Transverse colon (tissue), 4 donors: ENCODE data around the gene SLC4A2. TPM values are rescaled to one million over a fixed set of nuclear protein-coding genes. Genes with fewer than 3 reads are reported as not detected.

Source experiments
- DNase-seq: peaks from one replicate; pipeline ENCODE4 v3.0.0-alpha.2; 2019
- H3K27ac ChIP-seq, 4 donors: fragments of 200-600 bp; sonication (generic); 2 replicates each; pipeline ENCODE4 v1.5.1; 2016 to 2018; ENCODE audit warnings: inconsistent platforms in 4 of 4
- H3K27me3 ChIP-seq: fragments of 200-600 bp; sonication (generic); 2 replicates; pipeline ENCODE4 v1.5.1; 2017; ENCODE audit warnings: inconsistent platforms
- H3K36me3 ChIP-seq, 4 donors: fragments of 200-600 bp; sonication (generic); 2 replicates each; pipeline ENCODE4 v1.5.1; 2017 to 2019; ENCODE audit warnings: inconsistent platforms in 4 of 4
- H3K4me1 ChIP-seq, 4 donors: fragments of 200-600 bp; sonication (generic); 2 replicates each; pipeline ENCODE4 v1.5.1; 2017 to 2020; ENCODE audit warnings: inconsistent platforms in 4 of 4
- H3K4me3 ChIP-seq, 4 donors: fragments of 200-600 bp; sonication (generic); 1 replicate in 1 of 4; 2 replicates in 3 of 4; pipeline versions ENCODE4 v1.5.1 to v1.6.1; 2017 to 2019; ENCODE audit warnings: inconsistent platforms in 4 of 4
- H3K9me3 ChIP-seq, 2 donors: fragments of 200-600 bp; sonication (generic); 2 replicates each; pipeline ENCODE4 v1.5.1; 2017 to 2019; ENCODE audit warnings: inconsistent platforms in 2 of 2
- EP300 ChIP-seq: sonication (generic); formaldehyde crosslinking; IDR thresholded peaks from one replicate; pipeline ENCODE4 v1.6.1; 2017; ENCODE audit warnings: antibody characterized with exemption, low read depth
- POLR2A ChIP-seq: fragments of 450-650 bp; IDR thresholded peaks from one replicate; pipeline ENCODE4 v1.6.1; 2016; ENCODE audit warnings: antibody characterized with exemption, mild to moderate bottlenecking, moderate library complexity
- POLR2AphosphoS5 ChIP-seq, 3 donors: sonication (generic); formaldehyde crosslinking; IDR thresholded peaks; one replicate each; pipeline ENCODE4 v1.6.1; 2016; ENCODE audit warnings: antibody characterized with exemption in 3 of 3
- WGBS, 2 donors: methylation state at CpG; one replicate each; pipeline ENCODE4 v1.1.5; 2018; ENCODE audit warnings: low coverage in 1 of 2; 5-methylcytosine and 5-hydroxymethylcytosine counted together
- in situ Hi-C, 4 donors: fragments of 200-750 bp; cut with MboI; loops; one replicate each; pipeline versions ENCODE4 v1.15.0 to v1.15.1; 2017; ENCODE audit warnings: low sequenced_read_pairs in 3 of 4, low pct_ligation_motif_present in 1 of 4, low pct_unique_long_range_greater_than_20kb in 1 of 4
- intact Hi-C: fragments of 100-400 bp; cut with DNase I; formaldehyde crosslinking; loops from one replicate; pipeline ENCODE4 v1.15.1; 2023; ENCODE audit warnings: low total_unique reads
- total RNA-seq, 4 donors: library from RNA; depleted of rRNA; stranded (reverse); fragments of >200 nt; gene quantifications; one replicate each; pipeline ENCODE4 v1.1.0, GENCODE V29; 2016
- TF ChIP-seq, protein P1 (sequence below), 5 experiments: fragments of 200-600 bp in 3 of 5; fragments of 450-650 bp in 2 of 5; sonication (generic) in 3 of 5; IDR thresholded peaks; 1 replicate in 2 of 5; 2 replicates in 3 of 5; pipeline ENCODE4 v1.5.1; 2016 to 2017; ENCODE audit warnings: antibody characterized with exemption in 5 of 5, inconsistent platforms in 3 of 5, mild to moderate bottlenecking in 2 of 5, moderate library complexity in 1 of 5

Gene SLC4A2
- total RNA-seq, 4 donors from 2014 or later, result 61.7 to 464 (median 83.2) TPM

DNA sequence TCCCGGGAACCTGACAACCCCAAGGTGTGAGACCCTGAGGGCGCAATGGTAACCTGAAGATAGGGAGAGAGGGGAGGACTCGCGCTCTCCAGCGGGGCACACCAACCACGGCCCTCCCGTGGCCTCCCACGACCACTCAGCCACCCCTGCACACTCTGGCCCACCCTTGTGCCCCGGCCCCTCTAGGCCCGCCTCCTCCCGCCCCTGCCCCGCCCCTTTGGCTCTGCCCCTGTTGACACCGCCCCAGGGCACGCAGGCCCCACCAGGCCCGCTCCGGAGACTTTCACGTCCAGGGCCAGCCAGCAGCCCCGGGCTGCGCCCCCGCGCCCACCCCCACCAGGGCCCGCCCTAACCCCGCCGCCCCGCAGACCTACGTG, 46.0 kb upstream of the SLC4A2 start:
- Histone ChIP-seq H3K27ac (peak overlapping the region in 1 of 4 donors; percentile 57), H3K27me3 (peaks cover 12% of the 10 kb centered on the region), H3K36me3 (no peaks in the 10 kb centered on the region), H3K4me1 (peaks cover 23 to 43% (median 26%) of the 10 kb centered on the region in 4 donors), H3K4me3 (peak overlapping the region in 3 of 4 donors; percentile 3 to 30 (median 23)), H3K9me3 (no peaks in the 10 kb centered on the region)
- intact Hi-C loops (no loop called here), in situ Hi-C loops (no loop called here)
- WGBS, 2 donors, result 56% methylated on average over 21 of the region's 26 CpGs; no CpG with 5 or more reads in 1 of the 2 donors
- TF ChIP-seq EP300, result no peak
- TF ChIP-seq, protein P1, sequence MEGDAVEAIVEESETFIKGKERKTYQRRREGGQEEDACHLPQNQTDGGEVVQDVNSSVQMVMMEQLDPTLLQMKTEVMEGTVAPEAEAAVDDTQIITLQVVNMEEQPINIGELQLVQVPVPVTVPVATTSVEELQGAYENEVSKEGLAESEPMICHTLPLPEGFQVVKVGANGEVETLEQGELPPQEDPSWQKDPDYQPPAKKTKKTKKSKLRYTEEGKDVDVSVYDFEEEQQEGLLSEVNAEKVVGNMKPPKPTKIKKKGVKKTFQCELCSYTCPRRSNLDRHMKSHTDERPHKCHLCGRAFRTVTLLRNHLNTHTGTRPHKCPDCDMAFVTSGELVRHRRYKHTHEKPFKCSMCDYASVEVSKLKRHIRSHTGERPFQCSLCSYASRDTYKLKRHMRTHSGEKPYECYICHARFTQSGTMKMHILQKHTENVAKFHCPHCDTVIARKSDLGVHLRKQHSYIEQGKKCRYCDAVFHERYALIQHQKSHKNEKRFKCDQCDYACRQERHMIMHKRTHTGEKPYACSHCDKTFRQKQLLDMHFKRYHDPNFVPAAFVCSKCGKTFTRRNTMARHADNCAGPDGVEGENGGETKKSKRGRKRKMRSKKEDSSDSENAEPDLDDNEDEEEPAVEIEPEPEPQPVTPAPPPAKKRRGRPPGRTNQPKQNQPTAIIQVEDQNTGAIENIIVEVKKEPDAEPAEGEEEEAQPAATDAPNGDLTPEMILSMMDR (IDR thresholded peaks at IDR 0.05), result no peak
- TF ChIP-seq POLR2A, result no peak
- DNase-seq, result no peak

DNA sequence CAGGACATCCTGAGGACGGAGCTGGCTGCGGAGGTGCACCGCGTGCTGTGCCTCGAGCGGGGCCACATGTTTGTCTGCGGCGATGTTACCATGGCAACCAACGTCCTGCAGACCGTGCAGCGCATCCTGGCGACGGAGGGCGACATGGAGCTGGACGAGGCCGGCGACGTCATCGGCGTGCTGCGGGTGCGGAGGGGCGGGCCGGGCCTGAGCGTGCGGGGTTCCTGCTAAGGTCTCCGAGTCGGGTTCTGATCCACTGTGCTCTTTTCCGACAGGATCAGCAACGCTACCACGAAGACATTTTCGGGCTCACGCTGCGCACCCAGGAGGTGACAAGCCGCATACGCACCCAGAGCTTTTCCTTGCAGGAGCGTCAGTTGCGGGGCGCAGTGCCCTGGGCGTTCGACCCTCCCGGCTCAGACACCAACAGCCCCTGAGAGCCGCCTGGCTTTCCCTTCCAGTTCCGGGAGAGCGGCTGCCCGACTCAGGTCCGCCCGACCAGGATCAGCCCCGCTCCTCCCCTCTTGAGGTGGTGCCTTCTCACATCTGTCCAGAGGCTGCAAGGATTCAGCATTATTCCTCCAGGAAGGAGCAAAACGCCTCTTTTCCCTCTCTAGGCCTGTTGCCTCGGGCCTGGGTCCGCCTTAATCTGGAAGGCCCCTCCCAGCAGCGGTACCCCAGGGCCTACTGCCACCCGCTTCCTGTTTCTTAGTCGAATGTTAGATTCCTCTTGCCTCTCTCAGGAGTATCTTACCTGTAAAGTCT, 45.5 kb upstream of the SLC4A2 start:
- intact Hi-C loops (no loop called here), in situ Hi-C loops (no loop called here)
- 40 to 69% methylated on average over 1 to 55 of the region's 55 CpGs for WGBS, 2 donors
- Histone ChIP-seq H3K4me1 (peaks cover 27 to 49% (median 31%) of the 10 kb centered on the region in 4 donors), H3K27me3 (peaks cover 18% of the 10 kb centered on the region), H3K36me3 (no peaks in the 10 kb centered on the region), H3K9me3 (no peaks in the 10 kb centered on the region), H3K27ac (peak overlapping the region; percentile 3 to 14 (median 9)), H3K4me3 (peak overlapping the region in 3 of 4 donors; percentile 3 to 30 (median 23))
- DNase-seq, result peak; percentile 81
- TF ChIP-seq POLR2A, result no peak
- TF ChIP-seq, protein P1 (IDR thresholded peaks at IDR 0.05), result peak in 1 of 5 experiments; percentile 14

DNA sequence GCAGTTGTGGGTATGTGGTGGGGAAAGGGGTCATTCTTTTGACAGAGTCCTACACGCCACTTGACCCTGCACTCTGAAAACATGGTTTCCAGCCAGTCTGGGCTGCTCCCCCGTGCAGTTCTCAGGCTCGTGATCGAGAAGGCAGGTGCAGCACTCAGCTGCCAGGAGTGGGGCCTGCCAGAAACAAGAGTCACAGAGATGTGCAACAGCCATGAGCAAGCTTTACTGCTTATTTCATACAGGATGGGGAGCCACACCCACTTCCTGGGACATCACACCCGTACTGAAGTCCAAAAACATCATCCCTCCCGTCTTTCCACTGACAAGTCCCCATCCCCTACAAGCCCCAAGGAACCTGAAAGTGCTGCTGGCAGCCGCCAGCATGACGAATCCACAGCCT, 44.4 kb upstream of the SLC4A2 start:
- WGBS, 2 donors, result 49 to 72% methylated on average over 4 to 8 of the region's 8 CpGs
- Histone ChIP-seq H3K4me1 (peaks cover 29 to 53% (median 34%) of the 10 kb centered on the region in 4 donors), H3K36me3 (no peaks in the 10 kb centered on the region), H3K27ac (no peak overlapping the region), H3K27me3 (peaks cover 28% of the 10 kb centered on the region), H3K4me3 (no peak overlapping the region), H3K9me3 (no peaks in the 10 kb centered on the region)
- in situ Hi-C loops, result no loop called here
- peak; percentile 49 for DNase-seq
- peak in 1 of 3 donors; percentile 6 for TF ChIP-seq POLR2AphosphoS5 (IDR thresholded peaks at IDR 0.05)
- no peak for TF ChIP-seq POLR2A
- intact Hi-C loops, result no loop called here

DNA sequence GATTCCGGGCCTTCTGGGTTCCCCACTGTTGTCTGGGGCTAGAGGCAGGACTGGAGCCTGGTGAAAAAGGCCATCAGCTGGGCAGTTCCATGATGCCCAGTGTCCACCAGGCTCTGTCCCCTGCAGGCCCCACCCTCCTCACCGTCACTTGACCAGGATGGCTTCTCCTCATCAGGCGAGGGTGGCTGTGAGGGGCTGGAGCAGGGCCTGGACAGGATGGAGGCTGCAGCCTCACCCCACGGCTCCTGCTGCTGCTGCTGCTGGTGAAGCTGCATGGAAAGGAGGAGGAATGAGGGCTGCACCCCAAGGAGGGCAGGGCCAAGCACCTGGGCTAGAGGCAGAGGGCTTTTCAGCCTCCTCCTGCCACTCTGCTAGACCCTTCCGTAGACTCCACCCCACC, 43.4 kb upstream of the SLC4A2 start:
- no peak for DNase-seq
- peaks cover 38% of the 10 kb centered on the region for H3K27me3 ChIP-seq
- peaks cover 29 to 46% (median 34%) of the 10 kb centered on the region in 4 donors for H3K4me1 ChIP-seq
- intact Hi-C loops, result no loop called here
- no peak overlapping the region for H3K27ac ChIP-seq
- TF ChIP-seq EP300 (no peak), POLR2A (no peak), POLR2AphosphoS5 (IDR thresholded peaks at IDR 0.05) (no peak)
- TF ChIP-seq, protein P1 (IDR thresholded peaks at IDR 0.05), result no peak
- 89% methylated on average over 5 of the region's 5 CpGs; no CpG with 5 or more reads in 1 of the 2 donors for WGBS, 2 donors
- H3K9me3 ChIP-seq, result no peaks in the 10 kb centered on the region
- H3K36me3 ChIP-seq, result no peaks in the 10 kb centered on the region
- in situ Hi-C loops, result no loop called here
- no peak overlapping the region for H3K4me3 ChIP-seq
